Erythroblast (primary cell): ENCODE results near the gene HAGH.

ENCODE experiments used
- GATA1 ChIP-seq: IDR thresholded peaks from 2 replicates; pipeline ENCODE4 v1.6.1; 2011; ENCODE audit warnings: low read depth, mild to moderate bottlenecking, control low read depth, low read length, moderate library complexity
- POLR2A ChIP-seq: IDR thresholded peaks from 2 replicates; pipeline ENCODE4 v1.6.1; 2011; ENCODE audit warnings: mild to moderate bottlenecking, low read length

GRCh38 chr16:1771188-1771863 is 55.3 kb downstream of the HAGH start, which contains the start of gene NME3:
- TF ChIP-seq POLR2A (no peak), GATA1 (no peak)
